ENCODE measurements around the gene TRAF3IP3.

The TRAF3IP3 gene

GRCh38 chr1:209777587-209777986 is 21.7 kb downstream of the TRAF3IP3 start:
- H3K27ac ChIP-seq: no peak overlapping the region
- TF ChIP-seq CTCF (conservative IDR thresholded peaks at IDR 0.05): no peak

- no peak for TF ChIP-seq CTCF (conservative IDR thresholded peaks at IDR 0.05)
- H3K27ac ChIP-seq: no peak overlapping the region
Measured at GRCh38 chr1:209778102-209778501, 22.2 kb downstream of the TRAF3IP3 start.

GRCh38 chr1:209780268-209780667 is 24.4 kb downstream of the TRAF3IP3 start:
- TF ChIP-seq CTCF (conservative IDR thresholded peaks at IDR 0.05): no peak
- no peak overlapping the region for H3K27ac ChIP-seq

- H3K27ac ChIP-seq: peak overlapping the region; percentile 97; the same call in 1 of the 2 replicates
- TF ChIP-seq CTCF (conservative IDR thresholded peaks at IDR 0.05): no peak
Measured at GRCh38 chr1:209783386-209783785, 27.5 kb downstream of the TRAF3IP3 start.

GRCh38 chr1:209784265-209785169 is 28.7 kb downstream of the TRAF3IP3 start, which contains the start of gene C1orf74:
C1orf74 (minus strand) TSS chr1:209784559; CDS start chr1:209783634, 925 bp downstream.
- H3K27ac ChIP-seq: peak within 1 kb of the TSS; percentile 97
- TF ChIP-seq CTCF (conservative IDR thresholded peaks at IDR 0.05): no peak

- H3K27ac ChIP-seq: peak overlapping the region; percentile 97
- TF ChIP-seq CTCF (conservative IDR thresholded peaks at IDR 0.05): no peak
Measured at GRCh38 chr1:209785592-209785991, 29.7 kb downstream of the TRAF3IP3 start.

- H3K27ac ChIP-seq: peak overlapping the region; percentile 97
- TF ChIP-seq CTCF (conservative IDR thresholded peaks at IDR 0.05): no peak
Measured at GRCh38 chr1:209786146-209786545, 30.3 kb downstream of the TRAF3IP3 start.
